GM15510 (cell line): ENCODE measurements around the gene RAD18.

Experiments
- POLR2A ChIP-seq: IDR thresholded peaks from 3 replicates; pipeline ENCODE4 v1.6.1; 2011; ENCODE audit warnings: borderline replicate concordance; ENCODE audit not compliant: insufficient read length; ENCODE audit errors: extremely low read depth

The RAD18 gene

GRCh38 chr3:8857720-8858367, 105.4 kb downstream of the RAD18 start:
- no peak for TF ChIP-seq POLR2A

GRCh38 chr3:8856721-8857120, 106.6 kb downstream of the RAD18 start:
- no peak for TF ChIP-seq POLR2A

- TF ChIP-seq POLR2A: no peak
Measured at GRCh38 chr3:8856071-8856470, 107.2 kb downstream of the RAD18 start.

GRCh38 chr3:8854656-8855055, 108.6 kb downstream of the RAD18 start:
- no peak for TF ChIP-seq POLR2A

- no peak for TF ChIP-seq POLR2A
Measured at GRCh38 chr3:8853081-8853480, 110.2 kb downstream of the RAD18 start.

- no peak for TF ChIP-seq POLR2A
Measured at GRCh38 chr3:8852511-8852910, 110.8 kb downstream of the RAD18 start.

- no peak for TF ChIP-seq POLR2A
Measured at GRCh38 chr3:8851703-8852102, 111.6 kb downstream of the RAD18 start.

- no peak for TF ChIP-seq POLR2A
Measured at GRCh38 chr3:8848696-8849131, 114.6 kb downstream of the RAD18 start.

- TF ChIP-seq POLR2A: no peak
Measured at GRCh38 chr3:8847317-8847716, 116.0 kb downstream of the RAD18 start.

GRCh38 chr3:8846176-8846575, 117.1 kb downstream of the RAD18 start:
- TF ChIP-seq POLR2A: no peak

GRCh38 chr3:8845641-8846040, 117.6 kb downstream of the RAD18 start:
- TF ChIP-seq POLR2A: no peak

- TF ChIP-seq POLR2A: no peak
Measured at GRCh38 chr3:8843347-8843746, 119.9 kb downstream of the RAD18 start.

- no peak for TF ChIP-seq POLR2A
Measured at GRCh38 chr3:8842293-8842692, 121.0 kb downstream of the RAD18 start.

- TF ChIP-seq POLR2A: no peak
Measured at GRCh38 chr3:8841472-8841871, 121.8 kb downstream of the RAD18 start.

GRCh38 chr3:8840556-8840955, 122.7 kb downstream of the RAD18 start:
- no peak for TF ChIP-seq POLR2A

- TF ChIP-seq POLR2A: no peak
Measured at GRCh38 chr3:8839607-8840325, 123.5 kb downstream of the RAD18 start.
